ENCODE measurements around the gene FOXA3.

The FOXA3 gene

GRCh38 chr19:45919678-45920077, 55.6 kb downstream of the FOXA3 start:
- TF ChIP-seq, protein P1, sequence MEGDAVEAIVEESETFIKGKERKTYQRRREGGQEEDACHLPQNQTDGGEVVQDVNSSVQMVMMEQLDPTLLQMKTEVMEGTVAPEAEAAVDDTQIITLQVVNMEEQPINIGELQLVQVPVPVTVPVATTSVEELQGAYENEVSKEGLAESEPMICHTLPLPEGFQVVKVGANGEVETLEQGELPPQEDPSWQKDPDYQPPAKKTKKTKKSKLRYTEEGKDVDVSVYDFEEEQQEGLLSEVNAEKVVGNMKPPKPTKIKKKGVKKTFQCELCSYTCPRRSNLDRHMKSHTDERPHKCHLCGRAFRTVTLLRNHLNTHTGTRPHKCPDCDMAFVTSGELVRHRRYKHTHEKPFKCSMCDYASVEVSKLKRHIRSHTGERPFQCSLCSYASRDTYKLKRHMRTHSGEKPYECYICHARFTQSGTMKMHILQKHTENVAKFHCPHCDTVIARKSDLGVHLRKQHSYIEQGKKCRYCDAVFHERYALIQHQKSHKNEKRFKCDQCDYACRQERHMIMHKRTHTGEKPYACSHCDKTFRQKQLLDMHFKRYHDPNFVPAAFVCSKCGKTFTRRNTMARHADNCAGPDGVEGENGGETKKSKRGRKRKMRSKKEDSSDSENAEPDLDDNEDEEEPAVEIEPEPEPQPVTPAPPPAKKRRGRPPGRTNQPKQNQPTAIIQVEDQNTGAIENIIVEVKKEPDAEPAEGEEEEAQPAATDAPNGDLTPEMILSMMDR (IDR thresholded peaks at IDR 0.05; ENCODE audit: low read depth, low read length): no peak
- DNase-seq (ENCODE audit: extremely low read depth, low read depth): no peak

DNA sequence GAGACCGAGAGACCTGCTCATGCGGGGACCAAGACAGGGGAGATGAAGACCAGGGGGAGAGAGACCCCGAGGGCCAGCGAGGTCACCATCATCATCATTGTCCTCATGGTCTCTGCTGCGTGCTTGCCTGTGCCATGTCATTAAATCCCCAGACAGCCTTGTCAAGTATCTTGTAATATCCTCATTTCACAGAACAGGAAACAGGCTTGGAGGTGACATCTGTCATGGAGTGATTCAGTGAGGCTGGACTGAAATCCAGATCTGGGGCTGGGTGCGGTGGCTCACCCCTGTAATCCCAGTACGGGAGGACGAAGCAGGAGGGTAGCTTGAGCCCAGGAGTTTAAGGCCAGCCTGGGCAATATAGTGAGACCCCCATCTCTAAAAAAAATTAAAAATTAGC, 56.3 kb downstream of the FOXA3 start:
- no peak for DNase-seq (ENCODE audit: extremely low read depth, low read depth)

DNA sequence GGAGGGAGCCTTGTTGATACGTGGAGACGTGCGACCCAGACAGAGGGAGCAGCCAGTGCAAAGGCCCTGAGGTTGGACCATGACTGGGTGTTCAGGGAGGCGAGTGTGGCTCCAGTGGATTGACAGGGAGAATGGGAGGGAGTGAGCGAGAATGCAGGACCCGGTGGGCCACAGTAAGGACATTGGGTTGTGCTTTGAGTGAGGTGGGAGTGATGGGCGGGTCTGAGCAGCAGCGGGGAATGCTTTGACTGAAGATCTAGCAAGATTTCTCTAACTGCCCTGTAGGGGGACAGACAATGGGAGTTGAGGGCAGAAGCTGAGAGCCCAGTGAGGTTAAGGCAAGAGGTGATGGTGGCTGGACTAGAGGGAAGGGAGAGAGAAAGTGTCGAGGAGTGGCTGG, 58.2 kb downstream of the FOXA3 start:
- DNase-seq (ENCODE audit: extremely low read depth, low read depth): no peak
- TF ChIP-seq, protein P1 (IDR thresholded peaks at IDR 0.05; ENCODE audit: low read depth, low read length): no peak; the same call in 1 of the 2 replicates

More for the DNA sequence above, 56.3 kb downstream of the FOXA3 start:
- TF ChIP-seq, protein P1 (IDR thresholded peaks at IDR 0.05; ENCODE audit: low read depth, low read length): no peak

Measured in AG09319 (cell line).